CD14-positive monocyte (primary cell): ENCODE results near the gene GPR142. TPM values are rescaled to one million over a fixed set of nuclear protein-coding genes. Genes with fewer than 3 reads are reported as not detected.

Source experiments
- DNase-seq, 3 donors: peaks; one replicate each; pipeline ENCODE4 v3.0.0-alpha.2; 2011 to 2022
- H2AFZ ChIP-seq: 2 replicates; pipeline ENCODE4 v1.6.0; 2012; ENCODE audit warnings: mild to moderate bottlenecking, low read depth, low read length, inconsistent platforms; ENCODE audit not compliant: insufficient read depth, poor library complexity, severe bottlenecking
- H3K27ac ChIP-seq, 2 donors: 1 replicate in 1 of 2; 2 replicates in 1 of 2; pipeline ENCODE4 v1.5.1; 2012 to 2013; ENCODE audit warnings: low read length in 2 of 2, control low read depth in 1 of 2, inconsistent platforms in 1 of 2, low read depth in 1 of 2, mild to moderate bottlenecking in 1 of 2
- H3K27me3 ChIP-seq, 2 donors: one replicate each; pipeline versions ENCODE4 v1.6.0 to v1.6.1; 2011 to 2013; ENCODE audit warnings: low read length in 2 of 2; ENCODE audit not compliant: control insufficient read depth in 2 of 2, insufficient read depth in 2 of 2
- H3K36me3 ChIP-seq, 2 donors: replicated peaks in 1 of 2; 1 replicate in 1 of 2; 2 replicates in 1 of 2; pipeline versions ENCODE4 v1.5.1 to v1.6.1; 2012 to 2013; ENCODE audit warnings: low read length in 2 of 2, control low read depth in 1 of 2, inconsistent platforms in 1 of 2, mild to moderate bottlenecking in 1 of 2; ENCODE audit not compliant: insufficient read depth in 2 of 2, control insufficient read depth in 1 of 2
- H3K4me1 ChIP-seq, 2 donors: 1 replicate in 1 of 2; 2 replicates in 1 of 2; pipeline versions ENCODE4 v1.5.1 to v1.6.1; 2012 to 2013; ENCODE audit warnings: low read length in 2 of 2, control low read depth in 1 of 2, inconsistent platforms in 1 of 2, mild to moderate bottlenecking in 1 of 2, moderate library complexity in 1 of 2; ENCODE audit not compliant: insufficient read depth in 2 of 2, control insufficient read depth in 1 of 2
- H3K4me2 ChIP-seq: replicated peaks from 2 replicates; pipeline ENCODE3; 2012; ENCODE audit warnings: low read length, moderate library complexity, mild to moderate bottlenecking; ENCODE audit not compliant: poor library complexity, severe bottlenecking; ENCODE audit errors: extremely low read depth
- H3K4me3 ChIP-seq, 3 experiments: fragments of 200-600 bp in 1 of 3; sonication (generic) in 1 of 3; replicated peaks in 1 of 3; 1 replicate in 2 of 3; 2 replicates in 1 of 3; pipeline ENCODE4 v1.5.1; 2011 to 2013; ENCODE audit warnings: low read length in 3 of 3, mild to moderate bottlenecking in 3 of 3, control low read depth in 2 of 3, low read depth in 2 of 3, inconsistent platforms in 1 of 3, moderate library complexity in 1 of 3
- H3K79me2 ChIP-seq: 2 replicates; pipeline ENCODE4 v1.6.0; 2012; ENCODE audit warnings: mild to moderate bottlenecking, control low read depth, inconsistent platforms, low read length, moderate library complexity; ENCODE audit not compliant: insufficient read depth
- H3K9ac ChIP-seq: 2 replicates; pipeline ENCODE4 v1.6.0; 2017; ENCODE audit warnings: low read length, mild to moderate bottlenecking; ENCODE audit not compliant: insufficient read depth, poor library complexity, severe bottlenecking
- H3K9me3 ChIP-seq, 2 donors: replicated peaks in 1 of 2; 1 replicate in 1 of 2; 2 replicates in 1 of 2; pipeline versions ENCODE4 v1.5.1 to v1.6.1; 2012 to 2013; ENCODE audit warnings: low read length in 2 of 2, control low read depth in 1 of 2; ENCODE audit not compliant: control insufficient read depth in 1 of 2, insufficient read depth in 1 of 2
- H4K20me1 ChIP-seq: 2 replicates; pipeline ENCODE4 v1.6.0; 2012; ENCODE audit warnings: mild to moderate bottlenecking, low read length, control low read depth, moderate library complexity; ENCODE audit not compliant: insufficient read depth
- H3K27ac Mint-ChIP-seq, 7 donors: one replicate each; pipeline ENCODE4 v1.8.0; 2020; ENCODE audit warnings: mild to moderate bottlenecking in 7 of 7, mixed read lengths in 7 of 7, moderate library complexity in 6 of 7, inconsistent platforms in 2 of 7
- H3K27me3 Mint-ChIP-seq, 3 donors: one replicate each; pipeline ENCODE4 v1.8.0; 2021 to 2022; ENCODE audit warnings: low read depth in 3 of 3, mild to moderate bottlenecking in 3 of 3, mixed read lengths in 3 of 3, moderate library complexity in 3 of 3, inconsistent platforms in 1 of 3
- H3K36me3 Mint-ChIP-seq, 2 donors: one replicate each; pipeline ENCODE4 v1.8.0; 2020; ENCODE audit warnings: mixed read lengths in 2 of 2, inconsistent platforms in 1 of 2, mild to moderate bottlenecking in 1 of 2
- H3K4me1 Mint-ChIP-seq: one replicate; pipeline ENCODE4 v1.8.0; 2020; ENCODE audit warnings: mild to moderate bottlenecking, mixed read lengths
- H3K4me3 Mint-ChIP-seq, 2 donors: one replicate each; pipeline ENCODE4 v1.8.0; 2020; ENCODE audit warnings: mild to moderate bottlenecking in 2 of 2, mixed read lengths in 2 of 2, moderate library complexity in 1 of 2
- H3K9me3 Mint-ChIP-seq, 7 donors: one replicate each; pipeline ENCODE4 v1.8.0; 2020 to 2022; ENCODE audit warnings: mixed read lengths in 7 of 7, mild to moderate bottlenecking in 6 of 7, moderate library complexity in 6 of 7, inconsistent platforms in 2 of 7
- WGBS: methylation state at CpG from one replicate; pipeline ENCODE4 v1.1.5; 2013; ENCODE audit warnings: missing lambda C conversion rate; ENCODE audit not compliant: insufficient coverage; 5-methylcytosine and 5-hydroxymethylcytosine counted together
- intact Hi-C, 2 donors: fragments of 100-400 bp; cut with micrococcal nuclease; formaldehyde crosslinking; loops; one replicate each; pipeline versions ENCODE4 v1.15.0 to v1.15.1; 2023
- polyA plus RNA-seq, 3 donors: library from polyadenylated mRNA; depleted of rRNA in 1 of 3; unstranded in 2 of 3; stranded (reverse) in 1 of 3; fragments of 300-500 nt in 2 of 3; fragments of >200 nt in 1 of 3; fragmentation: Illumina TruSeq in 2 of 3; gene quantifications; 1 replicate in 2 of 3; 2 replicates in 1 of 3; pipeline ENCODE4 v1.2.3, GENCODE V29; 2012 to 2021
- TF ChIP-seq, protein P1 (sequence below): fragments of 200-600 bp; IDR thresholded peaks from one replicate; pipeline ENCODE4 v1.8.0; 2022; ENCODE audit warnings: antibody characterized with exemption, mild to moderate bottlenecking

Gene GPR142
- polyA plus RNA-seq, 3 donors: not detected

DNA sequence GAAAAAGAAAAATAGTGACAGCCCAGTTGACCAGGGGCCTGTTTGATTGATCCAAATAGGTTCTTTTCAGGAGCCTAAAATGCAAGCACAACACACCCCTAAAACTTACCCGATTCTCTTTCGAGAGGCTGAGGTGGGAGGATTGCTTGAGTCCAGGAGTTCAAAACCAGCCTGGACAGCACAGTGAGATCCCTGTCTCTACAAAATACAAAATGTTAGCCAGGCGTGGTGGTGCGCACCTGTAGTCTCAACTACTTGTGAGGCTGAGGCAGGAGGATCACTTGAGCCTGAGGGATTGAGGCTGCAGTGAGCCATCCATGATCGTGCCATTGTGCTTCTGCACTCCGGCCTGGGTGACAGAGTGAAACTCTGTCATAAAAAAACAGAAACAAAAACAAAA lies 42.8 kb upstream of the GPR142 start:
- Histone ChIP-seq H3K79me2 (no peaks in the 10 kb centered on the region), H3K4me3 (no peak overlapping the region), H3K27ac (no peak overlapping the region), H3K36me3 (no peaks in the 10 kb centered on the region), H3K9ac (no peak overlapping the region), H4K20me1 (no peaks in the 10 kb centered on the region), H3K4me1 (peaks cover 10 to 20% of the 10 kb centered on the region in 2 donors), H3K4me2 (no peak overlapping the region), H2AFZ (no peak overlapping the region), H3K27me3 (peaks cover 12 to 38% of the 10 kb centered on the region in 2 donors), H3K9me3 (no peaks in the 10 kb centered on the region)
- peaks cover 0 to 3% of the 10 kb centered on the region in 2 donors for H3K36me3 Mint-ChIP-seq
- peak overlapping the region in 1 of 2 donors; percentile 83 for H3K4me3 Mint-ChIP-seq
- DNase-seq: no peak
- peaks cover 0 to 10% (median 0%) of the 10 kb centered on the region in 7 donors for H3K9me3 Mint-ChIP-seq
- peak overlapping the region in 1 of 7 donors; percentile 1 for H3K27ac Mint-ChIP-seq
- 100% methylated on average over 4 of the region's 6 CpGs for WGBS
- TF ChIP-seq, protein P1, sequence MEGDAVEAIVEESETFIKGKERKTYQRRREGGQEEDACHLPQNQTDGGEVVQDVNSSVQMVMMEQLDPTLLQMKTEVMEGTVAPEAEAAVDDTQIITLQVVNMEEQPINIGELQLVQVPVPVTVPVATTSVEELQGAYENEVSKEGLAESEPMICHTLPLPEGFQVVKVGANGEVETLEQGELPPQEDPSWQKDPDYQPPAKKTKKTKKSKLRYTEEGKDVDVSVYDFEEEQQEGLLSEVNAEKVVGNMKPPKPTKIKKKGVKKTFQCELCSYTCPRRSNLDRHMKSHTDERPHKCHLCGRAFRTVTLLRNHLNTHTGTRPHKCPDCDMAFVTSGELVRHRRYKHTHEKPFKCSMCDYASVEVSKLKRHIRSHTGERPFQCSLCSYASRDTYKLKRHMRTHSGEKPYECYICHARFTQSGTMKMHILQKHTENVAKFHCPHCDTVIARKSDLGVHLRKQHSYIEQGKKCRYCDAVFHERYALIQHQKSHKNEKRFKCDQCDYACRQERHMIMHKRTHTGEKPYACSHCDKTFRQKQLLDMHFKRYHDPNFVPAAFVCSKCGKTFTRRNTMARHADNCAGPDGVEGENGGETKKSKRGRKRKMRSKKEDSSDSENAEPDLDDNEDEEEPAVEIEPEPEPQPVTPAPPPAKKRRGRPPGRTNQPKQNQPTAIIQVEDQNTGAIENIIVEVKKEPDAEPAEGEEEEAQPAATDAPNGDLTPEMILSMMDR: no peak
- H3K4me1 Mint-ChIP-seq: peaks cover 18% of the 10 kb centered on the region
- intact Hi-C loops: no loop called here
- peaks cover 53 to 58% (median 57%) of the 10 kb centered on the region in 3 donors for H3K27me3 Mint-ChIP-seq

DNA sequence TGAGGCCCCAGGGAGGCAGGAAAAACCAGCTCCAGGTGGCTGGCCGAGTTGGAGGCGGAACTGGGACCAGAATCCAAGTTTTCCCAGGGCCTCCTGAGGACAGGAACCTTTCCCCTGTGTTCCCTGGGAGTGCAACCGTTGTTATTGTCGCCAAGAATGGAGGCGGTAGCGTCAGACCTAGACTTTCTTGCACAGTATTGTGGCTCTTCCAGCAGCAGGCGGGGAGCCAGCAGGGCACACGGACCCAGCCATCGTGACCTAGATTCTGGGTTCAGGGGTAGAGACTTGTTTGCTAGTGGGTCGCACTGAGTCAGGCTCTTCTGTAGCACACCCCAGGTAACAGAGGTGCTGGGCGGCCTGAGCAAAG lies 41.9 kb upstream of the GPR142 start:
- H3K27me3 Mint-ChIP-seq: peaks cover 52 to 59% (median 58%) of the 10 kb centered on the region in 3 donors
- Histone ChIP-seq H3K27me3 (peaks cover 12 to 38% of the 10 kb centered on the region in 2 donors), H4K20me1 (no peaks in the 10 kb centered on the region), H3K9ac (no peak overlapping the region), H3K4me2 (peak overlapping the region; percentile 72), H3K4me1 (peaks cover 10 to 20% of the 10 kb centered on the region in 2 donors), H3K4me3 (peak overlapping the region in 1 of 3 experiments; percentile 63), H3K36me3 (no peaks in the 10 kb centered on the region), H3K9me3 (no peaks in the 10 kb centered on the region), H2AFZ (no peak overlapping the region), H3K27ac (no peak overlapping the region), H3K79me2 (no peaks in the 10 kb centered on the region)
- peak overlapping the region; percentile 43 to 83 for H3K4me3 Mint-ChIP-seq
- peaks cover 0 to 3% of the 10 kb centered on the region in 2 donors for H3K36me3 Mint-ChIP-seq
- DNase-seq: no peak
- intact Hi-C loops: no loop called here
- 45% methylated on average over 9 of the region's 11 CpGs for WGBS
- TF ChIP-seq, protein P1: no peak
- no peak overlapping the region for H3K27ac Mint-ChIP-seq
- H3K4me1 Mint-ChIP-seq: peaks cover 18% of the 10 kb centered on the region
- peaks cover 0 to 10% (median 0%) of the 10 kb centered on the region in 7 donors for H3K9me3 Mint-ChIP-seq
